ENCODE data around the gene KDM8. TPM values are rescaled to one million over a fixed set of nuclear protein-coding genes. Genes with fewer than 3 reads are reported as not detected.

Gene KDM8
- total RNA-seq, 1 donor: 6.2 TPM

- H3K36me3 ChIP-seq (ENCODE audit: insufficient read depth, low read length): peaks cover 34% of the 10 kb centered on the region
- no peak overlapping the region for H3K4me2 ChIP-seq (ENCODE audit: insufficient read depth, low read length)
- no peaks in the 10 kb centered on the region for H3K9me3 ChIP-seq (ENCODE audit: low read depth, low read length)
- no peak overlapping the region for H3K4me3 ChIP-seq (ENCODE audit: insufficient read depth, low read length)
- TF ChIP-seq CTCF (IDR thresholded peaks at IDR 0.05; ENCODE audit: extremely low read depth, low read depth, low read length): no peak
- H2AFZ ChIP-seq (ENCODE audit: low read length): no peak overlapping the region
- peaks cover 9% of the 10 kb centered on the region for H3K4me1 ChIP-seq (ENCODE audit: insufficient read depth, low read length)
- H3K27me3 ChIP-seq (ENCODE audit: insufficient read depth, low read length): no peaks in the 10 kb centered on the region
- H3K27ac ChIP-seq (ENCODE audit: low read depth, low read length): no peak overlapping the region
- no peak for DNase-seq (ENCODE audit: insufficient read length, low spot score, missing footprints)
- no peaks in the 10 kb centered on the region for H3K79me2 ChIP-seq (ENCODE audit: insufficient read depth, low read length)
- no peaks in the 10 kb centered on the region for H4K20me1 ChIP-seq (ENCODE audit: insufficient read depth, low read length)
Measured at GRCh38 chr16:27230562-27231001, 27.3 kb downstream of the KDM8 start.

GRCh38 chr16:27231692-27232060 lies 28.4 kb downstream of the KDM8 start:
- Histone ChIP-seq H2AFZ (ENCODE audit: low read length) (no peak overlapping the region), H3K27me3 (ENCODE audit: insufficient read depth, low read length) (no peaks in the 10 kb centered on the region), H3K36me3 (ENCODE audit: insufficient read depth, low read length) (peaks cover 34% of the 10 kb centered on the region), H3K4me1 (ENCODE audit: insufficient read depth, low read length) (peaks cover 13% of the 10 kb centered on the region), H4K20me1 (ENCODE audit: insufficient read depth, low read length) (no peaks in the 10 kb centered on the region), H3K9me3 (ENCODE audit: low read depth, low read length) (no peaks in the 10 kb centered on the region), H3K4me2 (ENCODE audit: insufficient read depth, low read length) (no peak overlapping the region), H3K4me3 (ENCODE audit: insufficient read depth, low read length) (no peak overlapping the region), H3K79me2 (ENCODE audit: insufficient read depth, low read length) (no peaks in the 10 kb centered on the region), H3K27ac (ENCODE audit: low read depth, low read length) (no peak overlapping the region)
- TF ChIP-seq CTCF (IDR thresholded peaks at IDR 0.05; ENCODE audit: extremely low read depth, low read depth, low read length): no peak
- DNase-seq (ENCODE audit: insufficient read length, low spot score, missing footprints): peak; percentile 35

DNA sequence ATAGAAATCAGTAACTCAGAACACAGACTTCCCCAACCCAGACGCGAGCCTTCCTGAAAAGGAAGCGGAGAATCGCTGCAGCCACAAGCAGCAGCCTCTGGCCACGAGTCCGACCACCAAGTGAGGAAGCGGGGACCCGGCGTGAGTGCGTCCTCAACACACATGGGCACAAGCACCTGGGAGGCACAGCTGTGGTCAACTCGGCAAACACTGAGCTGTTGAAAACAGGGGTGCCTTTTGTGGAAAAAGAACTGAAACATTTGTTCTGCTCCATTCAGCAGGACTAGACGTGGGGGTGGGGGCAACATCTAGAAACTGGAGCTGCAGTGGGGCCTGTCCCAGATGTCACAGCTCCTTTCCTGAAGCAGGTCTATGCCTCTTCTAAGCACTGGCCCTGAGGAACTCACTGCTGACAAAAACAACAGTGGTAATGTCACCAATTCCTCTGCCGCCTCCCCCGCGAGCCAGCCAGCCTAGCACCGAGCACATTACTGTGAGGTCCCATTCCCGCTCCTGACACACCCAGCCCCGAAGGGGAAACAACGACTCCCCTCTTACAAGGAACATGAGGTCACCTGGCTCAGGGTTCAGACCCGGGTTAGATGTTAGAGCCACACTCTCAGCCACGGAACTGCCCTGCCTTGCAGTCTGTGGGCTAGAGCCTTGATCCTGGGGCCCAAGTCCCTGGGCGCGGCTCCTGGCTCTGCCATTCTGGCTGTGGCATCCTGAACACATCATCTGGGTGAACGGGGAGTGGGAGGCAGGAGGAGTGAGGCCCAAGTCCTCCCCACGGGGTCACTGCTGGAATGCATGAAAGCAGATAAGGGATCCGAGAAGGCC lies 29.0 kb downstream of the KDM8 start:
- H3K79me2 ChIP-seq (ENCODE audit: insufficient read depth, low read length): no peaks in the 10 kb centered on the region
- peak; percentile 34 for DNase-seq (ENCODE audit: insufficient read length, low spot score, missing footprints)
- H3K27me3 ChIP-seq (ENCODE audit: insufficient read depth, low read length): no peaks in the 10 kb centered on the region
- H4K20me1 ChIP-seq (ENCODE audit: insufficient read depth, low read length): no peaks in the 10 kb centered on the region
- no peak overlapping the region for H3K4me3 ChIP-seq (ENCODE audit: insufficient read depth, low read length)
- H3K4me2 ChIP-seq (ENCODE audit: insufficient read depth, low read length): no peak overlapping the region
- H2AFZ ChIP-seq (ENCODE audit: low read length): no peak overlapping the region
- TF ChIP-seq CTCF (IDR thresholded peaks at IDR 0.05; ENCODE audit: extremely low read depth, low read depth, low read length): no peak
- H3K4me1 ChIP-seq (ENCODE audit: insufficient read depth, low read length): peaks cover 19% of the 10 kb centered on the region
- H3K9me3 ChIP-seq (ENCODE audit: low read depth, low read length): no peaks in the 10 kb centered on the region
- H3K27ac ChIP-seq (ENCODE audit: low read depth, low read length): no peak overlapping the region
- peaks cover 31% of the 10 kb centered on the region for H3K36me3 ChIP-seq (ENCODE audit: insufficient read depth, low read length)

DNA sequence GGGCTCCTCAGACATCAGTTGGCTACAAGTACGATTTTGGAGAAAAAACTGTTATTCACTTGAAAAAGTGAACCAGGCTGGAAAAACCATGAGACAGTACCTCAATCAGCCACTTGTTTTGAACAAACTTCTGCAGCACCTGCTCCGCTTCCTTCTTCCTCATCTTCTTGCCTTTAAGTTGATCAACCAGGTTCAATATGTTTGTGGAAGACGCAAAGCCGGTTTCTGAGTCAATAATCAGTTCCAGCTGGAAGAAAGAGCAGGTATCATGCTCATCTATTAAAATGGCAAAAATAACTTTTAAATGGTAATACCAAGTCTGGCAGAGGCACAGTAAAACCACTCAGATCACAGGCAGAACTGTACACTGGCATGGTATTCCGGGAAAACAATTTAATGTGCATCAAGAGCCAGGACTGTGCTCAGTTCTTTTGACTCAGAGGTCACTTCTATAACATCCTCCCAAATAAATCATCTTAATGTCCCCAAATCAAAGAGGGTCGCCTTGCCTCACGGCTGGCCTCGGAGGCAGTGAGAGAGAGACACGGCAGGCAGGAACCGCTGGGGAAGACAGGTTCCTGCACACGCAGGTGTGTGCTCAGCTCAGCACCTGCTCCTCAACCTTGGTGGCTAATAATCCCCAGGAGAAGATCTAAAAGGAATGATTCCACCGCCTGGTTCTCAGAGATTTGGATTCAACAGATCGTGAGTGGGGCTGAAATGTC lies 29.7 kb downstream of the KDM8 start:
- no peaks in the 10 kb centered on the region for H3K27me3 ChIP-seq (ENCODE audit: insufficient read depth, low read length)
- H3K4me3 ChIP-seq (ENCODE audit: insufficient read depth, low read length): no peak overlapping the region
- no peaks in the 10 kb centered on the region for H4K20me1 ChIP-seq (ENCODE audit: insufficient read depth, low read length)
- H3K36me3 ChIP-seq (ENCODE audit: insufficient read depth, low read length): peaks cover 30% of the 10 kb centered on the region
- H3K4me2 ChIP-seq (ENCODE audit: insufficient read depth, low read length): no peak overlapping the region
- H2AFZ ChIP-seq (ENCODE audit: low read length): no peak overlapping the region
- H3K9me3 ChIP-seq (ENCODE audit: low read depth, low read length): no peaks in the 10 kb centered on the region
- H3K4me1 ChIP-seq (ENCODE audit: insufficient read depth, low read length): peaks cover 26% of the 10 kb centered on the region
- no peaks in the 10 kb centered on the region for H3K79me2 ChIP-seq (ENCODE audit: insufficient read depth, low read length)
- TF ChIP-seq CTCF (IDR thresholded peaks at IDR 0.05; ENCODE audit: extremely low read depth, low read depth, low read length): no peak
- H3K27ac ChIP-seq (ENCODE audit: low read depth, low read length): no peak overlapping the region
- DNase-seq (ENCODE audit: insufficient read length, low spot score, missing footprints): no peak
